Right lobe of liver (tissue), 4 donors: ENCODE results near the gene PRCC.

ENCODE experiments used
- POLR2A ChIP-seq: fragments of 450-650 bp; IDR thresholded peaks from one replicate; pipeline ENCODE4 v1.6.1; 2017; ENCODE audit warnings: antibody characterized with exemption, mild to moderate bottlenecking
- TF ChIP-seq, protein P1 (sequence below), 4 donors: fragments of 200-600 bp in 3 of 4; fragments of 450-650 bp in 1 of 4; IDR thresholded peaks; one replicate each; pipeline versions ENCODE4 v1.5.1 to v1.8.0; 2016 to 2022; ENCODE audit warnings: antibody characterized with exemption in 4 of 4, mild to moderate bottlenecking in 2 of 4
- donor health status: DM: no; HTN: no; CAD: no.
- donor health status: DM: no; HTN: no; CAD: no.
- donor health status: DM: no; HTN: yes; CAD: no.

DNA sequence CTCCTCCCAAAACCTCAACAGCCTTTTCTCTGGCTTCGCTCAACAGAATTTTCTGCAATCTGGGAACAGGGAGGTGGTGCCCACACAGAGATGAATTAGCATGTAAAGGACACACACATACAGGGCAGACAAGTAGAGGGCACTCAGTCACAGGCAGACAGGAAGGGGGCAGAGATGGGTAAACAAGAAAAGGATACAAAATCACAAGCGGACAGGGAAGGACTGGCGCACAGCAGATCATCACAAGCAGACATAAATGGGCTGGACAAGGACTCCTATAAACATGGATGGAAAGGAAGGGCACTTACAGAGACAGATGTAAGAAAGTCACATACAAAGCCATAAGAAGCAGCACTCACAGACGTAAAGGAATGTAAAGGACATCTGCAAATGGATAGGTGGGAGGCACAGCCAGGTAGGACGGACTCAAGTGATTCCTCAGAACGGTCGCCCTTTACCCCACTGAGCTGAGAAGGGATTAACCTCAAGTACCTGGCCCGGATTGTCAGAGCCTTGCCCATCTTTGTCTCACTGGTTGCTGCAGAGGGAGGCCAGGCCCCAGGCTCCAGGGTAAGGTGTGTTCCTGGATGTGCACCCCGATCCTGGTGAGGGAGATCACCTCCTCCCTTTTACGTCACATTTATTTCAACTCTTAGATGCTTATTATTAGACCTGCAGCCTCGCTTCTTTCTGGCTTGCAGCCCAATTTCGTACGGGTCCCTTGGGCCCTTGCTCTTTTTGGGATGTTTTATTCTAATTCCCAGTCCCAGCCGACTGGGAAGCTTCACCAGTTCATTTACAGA, 836 bp upstream of the PRCC start:
- TF ChIP-seq, protein P1, sequence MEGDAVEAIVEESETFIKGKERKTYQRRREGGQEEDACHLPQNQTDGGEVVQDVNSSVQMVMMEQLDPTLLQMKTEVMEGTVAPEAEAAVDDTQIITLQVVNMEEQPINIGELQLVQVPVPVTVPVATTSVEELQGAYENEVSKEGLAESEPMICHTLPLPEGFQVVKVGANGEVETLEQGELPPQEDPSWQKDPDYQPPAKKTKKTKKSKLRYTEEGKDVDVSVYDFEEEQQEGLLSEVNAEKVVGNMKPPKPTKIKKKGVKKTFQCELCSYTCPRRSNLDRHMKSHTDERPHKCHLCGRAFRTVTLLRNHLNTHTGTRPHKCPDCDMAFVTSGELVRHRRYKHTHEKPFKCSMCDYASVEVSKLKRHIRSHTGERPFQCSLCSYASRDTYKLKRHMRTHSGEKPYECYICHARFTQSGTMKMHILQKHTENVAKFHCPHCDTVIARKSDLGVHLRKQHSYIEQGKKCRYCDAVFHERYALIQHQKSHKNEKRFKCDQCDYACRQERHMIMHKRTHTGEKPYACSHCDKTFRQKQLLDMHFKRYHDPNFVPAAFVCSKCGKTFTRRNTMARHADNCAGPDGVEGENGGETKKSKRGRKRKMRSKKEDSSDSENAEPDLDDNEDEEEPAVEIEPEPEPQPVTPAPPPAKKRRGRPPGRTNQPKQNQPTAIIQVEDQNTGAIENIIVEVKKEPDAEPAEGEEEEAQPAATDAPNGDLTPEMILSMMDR (IDR thresholded peaks at IDR 0.05) = no peak
- TF ChIP-seq POLR2A = no peak
